Hepatocyte (in vitro differentiated cells): ENCODE data around the gene RPS27. TPM values are rescaled to one million over a fixed set of nuclear protein-coding genes. Genes with fewer than 3 reads are reported as not detected.

Source experiments
- DNase-seq: peaks from one replicate; pipeline ENCODE4 v3.0.0-alpha.2; 2016; ENCODE audit warnings: low spot score
- H2AFZ ChIP-seq: fragments of 200-600 bp; sonication (generic); 2 replicates; pipeline ENCODE4 v1.6.0; 2016; ENCODE audit warnings: antibody characterized with exemption, mild to moderate bottlenecking
- H3K27ac ChIP-seq: fragments of 200-600 bp; sonication (generic); 2 replicates; pipeline ENCODE4 v1.5.1; 2016; ENCODE audit warnings: mild to moderate bottlenecking
- H3K27me3 ChIP-seq: fragments of 200-600 bp; sonication (generic); 2 replicates; pipeline ENCODE4 v1.6.1; 2016
- H3K36me3 ChIP-seq: fragments of 200-600 bp; sonication (generic); replicated peaks from 2 replicates; pipeline ENCODE4 v1.5.1; 2016; ENCODE audit warnings: low read depth; ENCODE audit not compliant: insufficient read depth
- H3K4me1 ChIP-seq: fragments of 200-600 bp; sonication (generic); 2 replicates; pipeline ENCODE4 v1.5.1; 2016; ENCODE audit warnings: mild to moderate bottlenecking, moderate library complexity; ENCODE audit not compliant: insufficient read depth
- H3K4me2 ChIP-seq: fragments of 200-600 bp; sonication (generic); 2 replicates; pipeline ENCODE4 v1.6.0; 2016
- H3K4me3 ChIP-seq: fragments of 200-600 bp; sonication (generic); 2 replicates; pipeline ENCODE4 v1.5.1; 2016; ENCODE audit warnings: mild to moderate bottlenecking
- H3K79me2 ChIP-seq: fragments of 200-600 bp; sonication (generic); 2 replicates; pipeline ENCODE4 v1.6.0; 2017; ENCODE audit warnings: mild to moderate bottlenecking
- H3K9me2 ChIP-seq: fragments of 200-600 bp; sonication (generic); replicated peaks from 2 replicates; pipeline ENCODE4 v1.6.0; 2017; ENCODE audit warnings: mild to moderate bottlenecking; ENCODE audit not compliant: insufficient read depth
- H3K9me3 ChIP-seq: fragments of 200-600 bp; sonication (generic); 2 replicates; pipeline ENCODE4 v1.5.1; 2016; ENCODE audit warnings: low read depth, mild to moderate bottlenecking
- H4K20me1 ChIP-seq: fragments of 200-600 bp; sonication (generic); 2 replicates; pipeline ENCODE4 v1.6.0; 2016; ENCODE audit warnings: mild to moderate bottlenecking; ENCODE audit not compliant: insufficient read depth, poor library complexity, severe bottlenecking
- EZH2 ChIP-seq: fragments of 200-600 bp; sonication (generic); IDR thresholded peaks from 2 replicates; pipeline ENCODE4 v1.6.1; 2016; ENCODE audit warnings: antibody characterized with exemption, mild to moderate bottlenecking, borderline replicate concordance
- EZH2phosphoT487 ChIP-seq: fragments of 200-600 bp; sonication (generic); IDR thresholded peaks from one replicate; pipeline ENCODE4 v1.6.1; 2018; ENCODE audit warnings: antibody characterized with exemption, mild to moderate bottlenecking, low read depth, moderate library complexity; ENCODE audit not compliant: unreplicated experiment, severe bottlenecking
- WGBS: methylation state at CpG from one replicate; pipeline ENCODE4 v1.1.6; 2016; ENCODE audit warnings: low lambda C conversion rate; ENCODE audit errors: missing lambda C conversion rate; 5-methylcytosine and 5-hydroxymethylcytosine counted together
- polyA plus RNA-seq: library from polyadenylated mRNA; unstranded; fragments of >200 nt; fragmentation: Nextera tagmentation; extraction: Ambion mirVana; gene quantifications from 2 replicates; pipeline ENCODE4 v1.2.1, GENCODE V29; 2016
- total RNA-seq: library from RNA; depleted of rRNA; stranded (reverse); fragments of >200 nt; gene quantifications from 2 replicates; pipeline ENCODE4 v1.2.3, GENCODE V29; 2014
- TF ChIP-seq, protein P1 (sequence below): fragments of 200-600 bp; sonication (generic); IDR thresholded peaks from 2 replicates; pipeline ENCODE4 v1.5.1; 2016; ENCODE audit warnings: antibody characterized with exemption, mild to moderate bottlenecking; ENCODE audit not compliant: poor library complexity

The RPS27 gene
- total RNA-seq (2,478 and 2,548 TPM in 2 replicates), polyA plus RNA-seq (1,603 and 1,696 TPM in 2 replicates)

- TF ChIP-seq EZH2 (no peak), EZH2phosphoT487 (no peak)
- TF ChIP-seq, protein P1, sequence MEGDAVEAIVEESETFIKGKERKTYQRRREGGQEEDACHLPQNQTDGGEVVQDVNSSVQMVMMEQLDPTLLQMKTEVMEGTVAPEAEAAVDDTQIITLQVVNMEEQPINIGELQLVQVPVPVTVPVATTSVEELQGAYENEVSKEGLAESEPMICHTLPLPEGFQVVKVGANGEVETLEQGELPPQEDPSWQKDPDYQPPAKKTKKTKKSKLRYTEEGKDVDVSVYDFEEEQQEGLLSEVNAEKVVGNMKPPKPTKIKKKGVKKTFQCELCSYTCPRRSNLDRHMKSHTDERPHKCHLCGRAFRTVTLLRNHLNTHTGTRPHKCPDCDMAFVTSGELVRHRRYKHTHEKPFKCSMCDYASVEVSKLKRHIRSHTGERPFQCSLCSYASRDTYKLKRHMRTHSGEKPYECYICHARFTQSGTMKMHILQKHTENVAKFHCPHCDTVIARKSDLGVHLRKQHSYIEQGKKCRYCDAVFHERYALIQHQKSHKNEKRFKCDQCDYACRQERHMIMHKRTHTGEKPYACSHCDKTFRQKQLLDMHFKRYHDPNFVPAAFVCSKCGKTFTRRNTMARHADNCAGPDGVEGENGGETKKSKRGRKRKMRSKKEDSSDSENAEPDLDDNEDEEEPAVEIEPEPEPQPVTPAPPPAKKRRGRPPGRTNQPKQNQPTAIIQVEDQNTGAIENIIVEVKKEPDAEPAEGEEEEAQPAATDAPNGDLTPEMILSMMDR: no peak
- no peaks in the 10 kb centered on the region for H3K27me3 ChIP-seq
- no peaks in the 10 kb centered on the region for H3K9me3 ChIP-seq
- H3K4me3 ChIP-seq: peak within 1 kb of the TSS; percentile 71
- H3K36me3 ChIP-seq: peaks cover 2% of the 10 kb centered on the region
- DNase-seq: peak; percentile 98
- no peaks in the 10 kb centered on the region for H3K9me2 ChIP-seq
- H2AFZ ChIP-seq: peak within 1 kb of the TSS; percentile 85
- H3K4me1 ChIP-seq: peaks cover 20% of the 10 kb centered on the region
- H4K20me1 ChIP-seq: peaks cover 14% of the 10 kb centered on the region
- peaks cover 29% of the 10 kb centered on the region for H3K79me2 ChIP-seq
- H3K27ac ChIP-seq: peak within 1 kb of the TSS; percentile 93
- under 1% methylated on average over 36 of the region's 36 CpGs for WGBS
- peak within 1 kb of the TSS; percentile 86 for H3K4me2 ChIP-seq
Observed at GRCh38 chr1:153990468-153991150, at the start of gene RPS27. Gene RPS27 (plus strand): TSS chr1:153990762. CDS start chr1:153990797, 35 bp downstream.

DNA sequence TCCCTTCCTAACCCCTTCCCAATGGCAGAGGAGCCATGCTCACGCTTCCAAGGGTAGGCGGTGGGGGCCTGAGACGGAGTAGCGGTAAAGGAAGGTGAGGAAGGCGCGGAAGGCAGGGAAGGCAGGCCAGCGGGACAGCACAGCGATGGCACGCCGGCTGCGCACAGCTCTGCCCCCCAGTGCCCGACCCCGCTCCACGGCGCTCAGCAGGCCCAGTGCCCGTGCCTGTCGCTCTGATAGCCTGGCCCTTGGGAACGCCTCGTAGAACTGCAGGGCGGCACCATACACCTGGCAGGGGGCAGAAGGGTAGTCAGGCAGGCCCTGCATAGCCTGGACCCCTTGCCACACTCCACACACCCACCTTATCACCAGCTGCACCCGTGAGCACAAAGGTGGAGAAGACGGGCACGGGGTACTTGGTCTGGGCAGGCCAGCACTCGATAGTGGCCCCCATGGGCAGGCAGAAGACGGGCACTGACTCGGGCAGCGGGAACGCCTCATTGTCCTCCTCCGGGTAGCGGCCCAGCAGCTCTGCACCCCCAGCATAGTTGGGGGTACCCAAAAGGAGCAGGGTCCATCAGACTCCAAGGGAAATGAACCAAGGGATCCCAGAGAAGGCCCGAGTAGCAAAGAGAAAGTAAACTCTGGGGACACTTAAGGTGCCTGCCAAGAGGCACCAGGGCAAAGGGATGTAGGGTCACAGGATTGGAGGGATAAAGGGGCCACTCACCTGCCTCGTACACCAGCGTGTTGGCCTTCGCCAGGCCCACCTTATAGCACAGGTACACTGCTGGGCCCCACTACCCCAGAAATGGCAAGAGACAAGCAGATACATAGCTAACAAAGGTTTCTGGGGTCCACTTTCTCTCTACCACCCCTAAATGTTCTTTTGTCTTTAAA is 48.5 kb upstream of the RPS27 start:
- 98% methylated on average over 33 of the region's 34 CpGs for WGBS
- TF ChIP-seq EZH2phosphoT487: no peak
- no peak for TF ChIP-seq EZH2
- TF ChIP-seq, protein P1: no peak

DNA sequence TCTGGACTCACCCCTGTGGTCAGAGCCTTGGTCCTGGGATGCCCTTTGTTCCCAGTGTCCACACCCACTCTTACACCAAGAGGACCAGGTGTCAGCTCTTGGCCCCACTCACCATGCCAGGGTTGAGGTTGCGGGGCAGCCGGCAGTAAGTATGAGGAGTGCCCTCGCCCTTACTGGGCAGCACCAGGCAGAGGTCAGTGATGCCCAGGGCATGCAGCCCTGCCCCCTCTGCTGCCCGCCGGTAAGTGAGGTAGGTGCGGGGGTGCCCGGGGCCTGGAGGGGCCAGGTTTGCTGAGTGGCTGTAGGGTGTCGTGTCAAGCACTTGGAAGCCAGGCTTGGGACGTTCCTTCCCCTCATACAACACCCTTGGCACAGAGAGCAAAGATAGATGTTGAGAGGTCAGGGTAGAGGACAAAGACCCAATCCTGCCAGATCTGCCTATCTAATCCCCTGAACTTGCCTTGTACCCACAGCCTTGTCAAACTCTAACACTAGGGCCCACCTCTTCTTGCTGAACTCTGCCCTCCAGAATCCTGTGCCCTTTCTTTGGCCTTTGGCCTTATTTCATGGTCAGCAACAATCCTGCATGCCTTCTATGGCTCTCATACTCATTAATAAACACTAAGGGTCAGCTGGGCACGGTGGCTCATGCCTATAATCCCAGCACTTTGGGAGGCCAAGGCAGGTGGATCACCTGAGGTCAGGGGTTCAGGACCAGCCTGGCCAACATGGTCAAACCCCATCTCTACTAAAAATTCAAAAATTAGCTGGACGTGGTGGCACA is 47.6 kb upstream of the RPS27 start:
- H3K9me3 ChIP-seq: no peaks in the 10 kb centered on the region
- H3K27me3 ChIP-seq: no peaks in the 10 kb centered on the region
- H3K9me2 ChIP-seq: no peaks in the 10 kb centered on the region
- DNase-seq: no peak
- H3K27ac ChIP-seq: no peak overlapping the region
- no peaks in the 10 kb centered on the region for H3K36me3 ChIP-seq
- TF ChIP-seq EZH2phosphoT487 (no peak), EZH2 (no peak)
- peaks cover 3% of the 10 kb centered on the region for H4K20me1 ChIP-seq
- H3K4me2 ChIP-seq: no peak overlapping the region
- no peak overlapping the region for H2AFZ ChIP-seq
- H3K4me1 ChIP-seq: peaks cover 7% of the 10 kb centered on the region
- H3K4me3 ChIP-seq: no peak overlapping the region
- 95% methylated on average over 10 of the region's 11 CpGs for WGBS
- peaks cover 27% of the 10 kb centered on the region for H3K79me2 ChIP-seq

More for the DNA sequence above, 48.5 kb upstream of the RPS27 start:
- peaks cover 7% of the 10 kb centered on the region for H3K4me1 ChIP-seq
- DNase-seq: no peak
- peaks cover 3% of the 10 kb centered on the region for H4K20me1 ChIP-seq
- H3K27me3 ChIP-seq: no peaks in the 10 kb centered on the region
- no peak overlapping the region for H3K4me3 ChIP-seq
- no peak overlapping the region for H2AFZ ChIP-seq
- no peaks in the 10 kb centered on the region for H3K36me3 ChIP-seq
- no peak overlapping the region for H3K27ac ChIP-seq
- no peaks in the 10 kb centered on the region for H3K9me2 ChIP-seq
- H3K4me2 ChIP-seq: no peak overlapping the region
- no peaks in the 10 kb centered on the region for H3K9me3 ChIP-seq
- peaks cover 27% of the 10 kb centered on the region for H3K79me2 ChIP-seq
